Right ventricle myocardium inferior (tissue), 1 donor: ENCODE data around the gene STUB1. TPM values are rescaled to one million over a fixed set of nuclear protein-coding genes. Genes with fewer than 3 reads are reported as not detected.

Experiments used
- ATAC-seq: fragments of 200-7000 bp; cut with Tn5 transposase; one replicate; pipeline ENCODE4 v1.9.1; 2020; ENCODE audit warnings: mild to moderate bottlenecking, moderate library complexity
- DNase-seq: peaks from one replicate; pipeline ENCODE4 v3.0.0; 2021; ENCODE audit errors: missing footprints
- intact Hi-C: fragments of 100-400 bp; cut with DNase I; formaldehyde crosslinking; loops from one replicate; pipeline ENCODE4 v1.11.0; 2022
- total RNA-seq: library from RNA; stranded (reverse); fragmentation: NEBNext Ultra II Directional; extraction: Animal tissue kit (Norgen Biotek cat#: 25700); gene quantifications from one replicate; pipeline ENCODE4 v1.2.1, GENCODE V29; 2021
- donor health status: DM: no; HTN: yes; CAD: no; lungs with severe emphysema.

Gene STUB1
- total RNA-seq, 1 donor from 2014 or later, result 120 TPM

DNA sequence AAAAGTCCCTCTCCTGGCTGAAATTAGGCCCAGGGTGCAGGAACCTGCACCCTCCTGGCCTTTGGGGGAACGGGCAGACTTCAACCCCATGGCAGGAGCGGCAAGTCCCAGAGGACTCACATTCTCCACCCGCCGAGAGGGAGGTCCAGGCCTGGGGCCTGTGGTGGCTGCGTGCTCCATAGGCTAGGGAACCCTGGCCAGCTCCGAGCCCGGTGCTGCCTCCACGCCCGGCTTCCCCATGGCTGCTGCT, 45.9 kb downstream of the STUB1 start:
- DNase-seq (no peak), ATAC-seq (no peak)
- intact Hi-C loops, result no loop called here

DNA sequence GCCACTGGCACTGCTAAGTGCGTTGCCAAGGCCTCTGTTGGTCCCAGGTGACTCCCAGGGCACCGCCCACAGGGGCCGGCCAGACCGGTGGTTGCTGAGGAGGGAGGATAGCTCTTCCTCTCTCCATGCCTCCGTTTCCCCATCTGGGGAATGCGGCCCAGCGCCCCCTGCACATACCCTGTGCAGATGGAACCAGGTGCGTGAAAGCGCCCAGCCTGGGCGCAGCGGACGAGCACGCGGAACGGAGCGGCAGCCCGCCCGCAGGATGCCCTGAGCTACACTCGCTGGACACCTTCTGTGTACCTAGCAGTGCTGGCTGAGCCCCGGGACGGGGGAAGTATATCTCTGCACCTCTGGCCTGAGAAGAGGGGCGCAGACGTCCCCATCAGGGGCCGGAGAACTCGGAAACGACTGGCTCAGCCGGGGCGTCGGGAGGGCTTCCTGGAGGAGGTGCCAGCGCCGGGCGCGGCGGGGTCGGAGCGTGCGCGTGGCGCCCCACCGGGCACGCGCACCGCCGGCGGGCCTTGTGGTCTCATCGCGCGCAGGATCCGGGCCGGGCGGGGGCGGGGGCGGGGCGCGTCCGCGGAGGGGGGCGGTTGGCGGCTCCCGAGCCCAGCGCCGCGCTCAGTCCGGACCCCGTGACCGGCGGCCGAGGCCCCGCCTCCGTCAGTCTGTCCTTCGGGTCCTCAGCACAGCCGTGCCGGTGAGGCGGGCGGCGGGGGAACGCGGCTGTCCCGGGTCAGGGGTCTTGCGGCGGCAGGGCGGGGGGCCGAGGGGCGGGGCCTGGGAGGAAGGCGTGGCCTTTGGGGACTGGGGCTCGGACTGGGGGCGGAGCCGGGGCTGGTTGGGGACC, 46.5 kb downstream of the STUB1 start, which contains the start of the genes CCDC78 and HAGHL:
Gene CCDC78 (minus strand): TSS at position 6 of the 853 bp plus-strand sequence. CDS start 76 bp downstream, outside the sequence.
Gene HAGHL (plus strand): TSS at position 669 of the 853 bp plus-strand sequence. CDS start 404 bp downstream, outside the sequence.
- ATAC-seq (peak; percentile 45), DNase-seq (no peak)
- intact Hi-C loops, result no loop called here

DNA sequence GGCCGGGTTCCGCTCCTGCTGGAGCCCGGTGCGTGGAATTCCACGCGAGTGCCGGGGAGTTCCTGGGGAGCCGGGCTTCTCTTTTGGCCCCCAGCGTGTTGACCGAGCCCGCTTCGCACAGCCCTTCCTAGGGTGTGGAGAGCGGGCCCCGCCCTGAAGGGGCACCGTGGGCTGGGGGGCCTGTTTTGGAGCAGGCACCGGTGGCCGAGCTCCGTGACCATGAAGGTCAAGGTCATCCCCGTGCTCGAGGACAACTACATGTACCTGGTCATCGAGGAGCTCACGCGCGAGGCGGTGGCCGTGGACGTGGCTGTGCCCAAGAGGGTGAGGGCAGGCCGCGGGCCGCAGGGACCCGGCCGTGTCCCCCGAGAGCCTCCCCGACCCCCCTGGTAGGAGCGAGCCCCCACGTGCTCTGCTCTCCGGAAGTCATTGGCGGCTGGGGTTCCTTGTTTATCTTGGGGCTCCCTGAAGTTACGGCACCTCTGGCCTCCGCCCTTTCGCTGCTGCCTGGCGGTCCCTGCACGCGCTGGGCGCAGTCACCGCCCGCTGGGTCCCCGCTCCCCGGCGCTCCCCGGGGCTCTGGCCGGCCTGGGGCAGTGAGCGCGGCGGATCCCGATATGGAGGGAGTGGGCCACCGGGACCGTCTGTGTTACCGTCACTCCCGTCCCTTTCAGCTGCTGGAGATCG, 47.2 kb downstream of the STUB1 start:
- no peak for DNase-seq
- ATAC-seq, result no peak
- intact Hi-C loops, result no loop called here

DNA sequence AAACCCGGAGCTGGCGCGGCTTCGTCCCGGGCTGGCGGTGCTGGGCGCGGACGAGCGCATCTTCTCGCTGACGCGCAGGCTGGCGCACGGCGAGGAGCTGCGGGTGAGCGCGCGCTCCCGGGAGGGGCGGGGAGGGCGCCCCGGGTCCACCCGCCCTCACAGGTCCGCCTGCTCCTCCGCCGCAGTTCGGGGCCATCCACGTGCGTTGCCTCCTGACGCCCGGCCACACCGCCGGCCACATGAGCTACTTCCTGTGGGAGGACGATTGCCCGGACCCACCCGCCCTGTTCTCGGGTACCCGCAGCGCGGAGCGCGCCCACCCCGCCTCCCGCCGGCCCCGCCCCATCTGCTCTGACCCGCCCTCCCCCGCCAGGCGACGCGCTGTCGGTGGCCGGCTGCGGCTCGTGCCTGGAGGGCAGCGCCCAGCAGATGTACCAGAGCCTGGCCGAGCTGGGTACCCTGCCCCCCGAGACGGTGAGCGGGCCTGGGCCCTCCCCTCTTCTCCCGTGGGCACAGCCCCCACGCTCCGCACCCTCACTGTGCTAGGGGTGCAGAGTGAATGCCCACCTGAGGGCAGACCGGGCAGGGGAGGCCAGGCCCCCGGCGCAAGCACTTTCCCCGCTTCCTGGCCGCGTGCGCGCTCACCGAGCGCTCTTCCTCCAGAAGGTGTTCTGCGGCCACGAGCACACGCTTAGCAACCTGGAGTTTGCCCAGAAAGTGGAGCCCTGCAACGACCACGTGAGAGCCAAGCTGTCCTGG, 48.1 kb downstream of the STUB1 start:
- intact Hi-C loops, result no loop called here
- no peak for DNase-seq
- peak; percentile 25 for ATAC-seq

DNA sequence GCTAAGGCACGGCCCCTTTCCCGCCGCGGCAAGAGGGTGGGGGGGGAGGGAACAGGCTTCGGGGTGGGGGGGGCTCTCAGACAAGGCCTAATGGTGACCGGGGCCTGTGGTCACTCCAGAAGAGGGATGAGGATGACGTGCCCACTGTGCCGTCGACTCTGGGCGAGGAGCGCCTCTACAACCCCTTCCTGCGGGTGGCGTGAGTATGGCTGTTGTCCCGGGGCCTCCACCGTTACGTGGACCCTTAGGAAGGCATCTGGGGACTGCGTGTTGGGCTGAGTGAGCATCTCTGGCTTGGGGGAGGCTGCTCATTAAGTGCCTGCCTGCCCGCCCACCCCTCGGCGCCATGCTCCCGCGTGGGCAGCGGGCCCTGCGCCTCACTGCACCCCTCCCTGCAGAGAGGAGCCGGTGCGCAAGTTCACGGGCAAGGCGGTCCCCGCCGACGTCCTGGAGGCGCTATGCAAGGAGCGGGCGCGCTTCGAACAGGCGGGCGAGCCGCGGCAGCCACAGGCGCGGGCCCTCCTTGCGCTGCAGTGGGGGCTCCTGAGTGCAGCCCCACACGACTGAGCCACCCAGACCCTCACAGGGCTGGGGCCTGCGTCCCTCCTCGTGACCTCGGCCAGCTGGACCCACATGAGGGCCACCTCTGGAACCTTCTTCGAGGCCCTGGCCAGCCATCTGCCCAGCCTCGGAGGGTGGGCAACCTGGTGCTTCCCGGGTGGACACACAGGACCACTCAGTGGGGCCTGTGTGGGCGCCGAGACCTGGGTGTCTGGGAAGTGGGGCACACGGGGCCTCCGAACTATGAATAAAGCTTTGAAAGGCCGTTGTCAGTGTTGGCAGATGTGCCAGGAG, 48.9 kb downstream of the STUB1 start:
- intact Hi-C loops, result no loop called here
- no peak for DNase-seq
- ATAC-seq, result no peak

DNA sequence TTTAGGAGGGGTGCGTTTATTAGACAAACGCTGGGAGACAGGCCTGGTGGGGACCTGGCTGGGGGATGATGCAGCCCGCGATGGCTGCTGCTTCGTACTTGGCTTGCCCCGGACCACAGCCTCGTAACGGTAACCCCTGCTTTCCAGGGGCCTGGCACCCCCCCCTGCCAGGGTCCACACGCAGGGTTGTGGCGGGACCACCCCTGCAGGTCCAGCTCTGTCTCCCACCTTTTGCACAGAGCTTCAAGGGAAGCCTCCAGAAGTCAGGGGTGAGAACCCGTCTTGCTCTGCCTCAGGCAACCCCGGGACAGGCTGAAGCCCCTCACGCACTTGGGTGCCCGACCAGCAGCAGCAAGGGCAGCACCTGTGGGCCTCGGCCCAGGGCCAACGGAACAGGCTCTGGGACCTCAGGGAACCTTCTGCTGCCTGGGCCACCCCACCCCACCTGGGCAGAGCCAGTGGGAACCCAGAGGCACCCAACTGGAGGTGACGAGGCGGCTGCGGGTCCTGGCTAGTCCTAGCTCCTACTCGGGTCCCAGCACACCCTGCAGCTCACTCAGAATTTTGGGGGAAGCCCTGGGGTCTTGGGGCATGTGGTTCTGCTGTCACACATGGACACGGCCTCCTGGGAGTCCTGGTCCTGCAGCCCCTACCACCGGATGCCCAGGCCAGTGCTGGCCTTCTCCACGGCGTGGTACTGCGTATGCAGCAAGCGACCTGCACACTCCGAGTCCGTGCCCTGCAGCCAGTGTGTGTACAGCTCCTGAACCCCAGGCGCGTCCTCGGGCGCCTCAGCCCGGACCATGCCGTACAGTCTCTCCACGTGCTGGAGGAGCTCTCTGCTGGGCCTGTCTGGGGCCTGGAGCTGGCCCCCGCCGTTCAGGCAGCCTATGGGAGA, 49.8 kb downstream of the STUB1 start:
- intact Hi-C loops, result no loop called here
- ATAC-seq (no peak), DNase-seq (no peak)

DNA sequence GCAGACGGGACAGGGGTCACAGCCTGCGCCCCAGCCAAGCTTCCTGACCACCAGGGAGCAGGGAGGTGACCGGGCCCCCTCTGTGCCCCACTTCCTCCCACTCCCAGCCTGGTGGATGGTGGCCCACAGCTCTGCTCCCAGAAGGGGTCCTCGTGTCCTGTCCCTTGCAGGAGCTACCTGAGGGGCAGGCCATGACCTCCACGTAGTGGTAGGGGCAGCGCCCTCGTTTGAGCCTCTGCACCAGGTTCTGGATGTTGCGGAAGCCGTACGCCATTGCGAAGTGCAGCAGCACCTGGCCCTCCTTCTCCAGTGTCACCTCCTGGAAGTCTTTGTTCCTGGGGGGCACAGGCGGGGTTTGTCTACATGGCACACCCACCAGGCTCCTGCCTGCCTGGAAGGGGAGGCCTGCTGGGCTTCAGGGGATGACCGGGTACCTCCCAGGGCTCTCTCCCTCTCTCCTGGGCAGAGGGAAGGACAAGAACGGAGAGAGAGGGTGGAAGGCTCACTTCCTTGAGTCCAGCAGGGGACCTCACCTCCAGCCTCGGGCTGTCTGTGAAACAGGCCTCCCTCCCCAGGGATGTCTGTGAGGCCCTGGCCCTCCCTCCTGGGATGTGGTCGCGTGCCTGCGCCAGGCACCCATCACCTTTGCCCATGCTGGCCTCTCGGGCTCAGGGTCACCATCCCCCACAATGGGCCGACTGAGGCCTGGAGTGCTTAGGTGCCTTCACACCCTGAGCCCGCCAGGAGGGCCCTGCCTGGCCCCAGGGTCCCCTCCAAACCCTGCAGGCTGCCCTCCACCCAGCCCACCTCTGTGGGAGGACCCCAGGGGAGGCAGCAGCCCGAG, 50.7 kb downstream of the STUB1 start:
- ATAC-seq, result no peak
- intact Hi-C loops, result no loop called here
- DNase-seq, result no peak

DNA sequence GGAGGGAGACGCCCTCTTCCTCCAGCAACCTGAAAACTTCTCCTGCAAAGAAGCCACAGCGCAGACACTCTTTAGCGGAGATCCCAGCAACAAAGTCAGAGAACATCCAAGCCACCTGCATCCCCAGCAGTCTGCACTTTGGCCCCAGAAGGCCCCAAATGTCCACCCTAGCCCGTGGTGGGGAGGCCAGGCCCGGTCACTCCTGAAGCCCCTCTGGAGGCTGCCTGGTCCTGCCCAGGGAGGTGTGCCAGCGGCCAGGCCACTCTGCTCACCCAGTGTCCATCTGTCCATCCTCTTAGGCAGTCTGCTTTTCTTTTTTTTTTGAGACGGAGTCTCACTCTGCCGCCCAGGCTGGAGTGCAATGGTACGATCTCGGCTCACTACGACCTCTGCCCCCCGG, 52.1 kb downstream of the STUB1 start:
- intact Hi-C loops, result no loop called here
- DNase-seq (peak; percentile 45), ATAC-seq (no peak)

Other genes with a start within 250 kb of the STUB1 start
- 16.8 TPM for gene CAPN15, start 152.7 kb upstream of the STUB1 start, total RNA-seq
- not detected for gene PRR35, start 120.0 kb upstream of the STUB1 start, total RNA-seq
- gene NHLRC4, start 113.4 kb upstream of the STUB1 start, total RNA-seq, result 0.57 TPM
- gene PIGQ, start 110.4 kb upstream of the STUB1 start, total RNA-seq, result 16.6 TPM
- 8.8 TPM for gene RAB40C, start 90.3 kb upstream of the STUB1 start, total RNA-seq
- gene WFIKKN1, start 49.4 kb upstream of the STUB1 start, total RNA-seq, result 0.16 TPM
- gene METTL26, start 44.1 kb upstream of the STUB1 start, total RNA-seq, result 53.5 TPM
- 194 TPM for gene MCRIP2, start 38.6 kb upstream of the STUB1 start, total RNA-seq
- 7.7 TPM for gene WDR90, start 31.0 kb upstream of the STUB1 start, total RNA-seq
- gene RHOT2, start 12.3 kb upstream of the STUB1 start, total RNA-seq, result 86.0 TPM
- gene RHBDL1, start 4.7 kb upstream of the STUB1 start, total RNA-seq, result 2.1 TPM
- 46.4 TPM for gene JMJD8, start 3.9 kb downstream of the STUB1 start, total RNA-seq
- gene WDR24, start 10.0 kb downstream of the STUB1 start, total RNA-seq, result 7.8 TPM
- gene FBXL16, start 25.4 kb downstream of the STUB1 start, total RNA-seq, result not detected
- 60.4 TPM for gene METRN, start 34.7 kb downstream of the STUB1 start, total RNA-seq
- gene ANTKMT, start 40.7 kb downstream of the STUB1 start, total RNA-seq, result 29.1 TPM
- gene CCDC78, start 46.0 kb downstream of the STUB1 start, total RNA-seq, result 0.49 TPM
- gene HAGHL, start 46.7 kb downstream of the STUB1 start, total RNA-seq, result 18.7 TPM
- 32.2 TPM for gene CIAO3, start 60.6 kb downstream of the STUB1 start, total RNA-seq
- 1.9 TPM for gene MSLN, start 80.3 kb downstream of the STUB1 start, total RNA-seq
- gene RPUSD1, start 108.0 kb downstream of the STUB1 start, total RNA-seq, result 9.7 TPM
- gene CHTF18, start 108.2 kb downstream of the STUB1 start, total RNA-seq, result 6.4 TPM
- gene GNG13, start 120.3 kb downstream of the STUB1 start, total RNA-seq, result not detected